Breast epithelium (tissue), 3 donors: ENCODE results near the gene SNX14.

Source experiments
- POLR2A ChIP-seq: fragments of 450-650 bp; IDR thresholded peaks from one replicate; pipeline ENCODE4 v1.6.1; 2016; ENCODE audit warnings: antibody characterized with exemption, mild to moderate bottlenecking, moderate library complexity
- TF ChIP-seq, protein P1 (sequence below), 3 donors: fragments of 450-650 bp; IDR thresholded peaks; one replicate each; pipeline ENCODE4 v1.5.1; 2016 to 2017; ENCODE audit warnings: antibody characterized with exemption in 3 of 3, mild to moderate bottlenecking in 3 of 3, moderate library complexity in 3 of 3

DNA sequence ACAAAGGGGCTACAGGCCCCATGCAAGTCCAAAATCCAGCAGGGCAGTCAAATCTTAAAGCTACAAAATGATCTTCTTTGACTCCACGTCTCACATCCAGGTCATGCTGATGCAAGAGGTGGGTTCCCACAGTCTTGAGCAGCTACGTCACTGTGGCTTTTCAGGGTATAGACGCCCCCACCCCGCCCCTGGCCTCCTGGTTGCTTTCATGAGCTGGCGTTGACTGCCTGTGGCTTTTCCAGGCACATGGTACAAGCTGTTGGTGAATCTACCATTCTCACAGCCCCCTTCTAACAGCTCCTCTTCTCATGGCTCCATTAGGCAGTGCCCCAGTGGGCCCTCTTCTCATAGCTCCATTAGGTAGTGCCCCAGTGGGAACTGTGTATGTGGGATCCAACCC is 96.8 kb downstream of the SNX14 start:
- TF ChIP-seq, protein P1, sequence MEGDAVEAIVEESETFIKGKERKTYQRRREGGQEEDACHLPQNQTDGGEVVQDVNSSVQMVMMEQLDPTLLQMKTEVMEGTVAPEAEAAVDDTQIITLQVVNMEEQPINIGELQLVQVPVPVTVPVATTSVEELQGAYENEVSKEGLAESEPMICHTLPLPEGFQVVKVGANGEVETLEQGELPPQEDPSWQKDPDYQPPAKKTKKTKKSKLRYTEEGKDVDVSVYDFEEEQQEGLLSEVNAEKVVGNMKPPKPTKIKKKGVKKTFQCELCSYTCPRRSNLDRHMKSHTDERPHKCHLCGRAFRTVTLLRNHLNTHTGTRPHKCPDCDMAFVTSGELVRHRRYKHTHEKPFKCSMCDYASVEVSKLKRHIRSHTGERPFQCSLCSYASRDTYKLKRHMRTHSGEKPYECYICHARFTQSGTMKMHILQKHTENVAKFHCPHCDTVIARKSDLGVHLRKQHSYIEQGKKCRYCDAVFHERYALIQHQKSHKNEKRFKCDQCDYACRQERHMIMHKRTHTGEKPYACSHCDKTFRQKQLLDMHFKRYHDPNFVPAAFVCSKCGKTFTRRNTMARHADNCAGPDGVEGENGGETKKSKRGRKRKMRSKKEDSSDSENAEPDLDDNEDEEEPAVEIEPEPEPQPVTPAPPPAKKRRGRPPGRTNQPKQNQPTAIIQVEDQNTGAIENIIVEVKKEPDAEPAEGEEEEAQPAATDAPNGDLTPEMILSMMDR (IDR thresholded peaks at IDR 0.05): no peak
- no peak for TF ChIP-seq POLR2A
